ENCODE measurements around the gene RPTOR. TPM values are rescaled to one million over a fixed set of nuclear protein-coding genes. Genes with fewer than 3 reads are reported as not detected.

Gene RPTOR
- polyA plus RNA-seq, 1 donor (not counting 4 experiments of a cell fraction or from before 2014, with no cell fraction given): 4.0 TPM

- no peak for TF ChIP-seq EZH2 (IDR thresholded peaks at IDR 0.05; ENCODE audit: low read length)
- TF ChIP-seq CTCF (optimal IDR thresholded peaks at IDR 0.05 in 1 of 3, IDR thresholded peaks at IDR 0.05 in 1 of 3, conservative IDR thresholded peaks at IDR 0.05 in 1 of 3; ENCODE audit: extremely low read depth in 1 of 3, insufficient read depth in 2 of 3, low read length in 3 of 3): no peak
- H4K20me1 ChIP-seq (ENCODE audit: control insufficient read depth, extremely low read depth, insufficient read depth, low read length): no peaks in the 10 kb centered on the region
- no peaks in the 10 kb centered on the region for H3K9me1 ChIP-seq (ENCODE audit: control insufficient read depth, extremely low read depth, insufficient read depth, low read length)
- H2AFZ ChIP-seq (ENCODE audit: control insufficient read depth, low read length): no peak overlapping the region
- H3K36me3 ChIP-seq (ENCODE audit: control insufficient read depth in 2 of 2, extremely low read depth in 1 of 2, insufficient read depth in 2 of 2, low read length in 2 of 2): peaks cover 3 to 8% of the 10 kb centered on the region in 2 experiments
- no peak for DNase-seq (ENCODE audit: low read depth, low spot score)
- no peaks in the 10 kb centered on the region for H3K27me3 ChIP-seq (ENCODE audit: control insufficient read depth, extremely low read depth, insufficient read depth, low read length)
- H3K27ac ChIP-seq (ENCODE audit: control insufficient read depth, insufficient read depth, low read length): no peak overlapping the region
- dilution Hi-C loops (cut with MboI; ENCODE audit: extremely low pct_ligation_motif_present, low sequenced_read_pairs): no loop called here
- H3K79me2 ChIP-seq (ENCODE audit: control insufficient read depth, insufficient read depth, low read length): no peaks in the 10 kb centered on the region
- H3K9ac ChIP-seq (ENCODE audit: control insufficient read depth, extremely low read depth, insufficient read depth, low read length): no peak overlapping the region
- no peaks in the 10 kb centered on the region for H3K4me1 ChIP-seq (ENCODE audit: control insufficient read depth, extremely low read depth, insufficient read depth, low read length)
- no peak for FAIRE-seq
- no peak overlapping the region for H3K4me2 ChIP-seq (ENCODE audit: control insufficient read depth, extremely low read depth, insufficient read depth, low read depth, low read length)
- no peak overlapping the region for H3K4me3 ChIP-seq (ENCODE audit: control insufficient read depth in 2 of 3, extremely low read depth in 1 of 3, insufficient read depth in 2 of 3, low read depth in 1 of 3, low read length in 3 of 3)
- H3K9me3 ChIP-seq (ENCODE audit: control insufficient read depth, low read depth, low read length): no peaks in the 10 kb centered on the region
Observed at GRCh38 chr17:80769516-80769915, 224.9 kb downstream of the RPTOR start.

- H3K4me2 ChIP-seq (ENCODE audit: control insufficient read depth, extremely low read depth, insufficient read depth, low read depth, low read length): no peak overlapping the region
- H3K4me3 ChIP-seq (ENCODE audit: control insufficient read depth in 2 of 3, extremely low read depth in 1 of 3, insufficient read depth in 2 of 3, low read depth in 1 of 3, low read length in 3 of 3): no peak overlapping the region
- no peaks in the 10 kb centered on the region for H3K9me3 ChIP-seq (ENCODE audit: control insufficient read depth, low read depth, low read length)
- dilution Hi-C loops (cut with MboI; ENCODE audit: extremely low pct_ligation_motif_present, low sequenced_read_pairs): no loop called here
- no peak overlapping the region for H3K9ac ChIP-seq (ENCODE audit: control insufficient read depth, extremely low read depth, insufficient read depth, low read length)
- no peak overlapping the region for H3K27ac ChIP-seq (ENCODE audit: control insufficient read depth, insufficient read depth, low read length)
- H4K20me1 ChIP-seq (ENCODE audit: control insufficient read depth, extremely low read depth, insufficient read depth, low read length): no peaks in the 10 kb centered on the region
- H2AFZ ChIP-seq (ENCODE audit: control insufficient read depth, low read length): no peak overlapping the region
- TF ChIP-seq EZH2 (IDR thresholded peaks at IDR 0.05; ENCODE audit: low read length): no peak
- TF ChIP-seq CTCF (optimal IDR thresholded peaks at IDR 0.05 in 1 of 3, IDR thresholded peaks at IDR 0.05 in 1 of 3, conservative IDR thresholded peaks at IDR 0.05 in 1 of 3; ENCODE audit: extremely low read depth in 1 of 3, insufficient read depth in 2 of 3, low read length in 3 of 3): no peak
- H3K27me3 ChIP-seq (ENCODE audit: control insufficient read depth, extremely low read depth, insufficient read depth, low read length): no peaks in the 10 kb centered on the region
- FAIRE-seq (no peak), DNase-seq (ENCODE audit: low read depth, low spot score) (no peak)
- H3K4me1 ChIP-seq (ENCODE audit: control insufficient read depth, extremely low read depth, insufficient read depth, low read length): no peaks in the 10 kb centered on the region
- peaks cover 3 to 8% of the 10 kb centered on the region in 2 experiments for H3K36me3 ChIP-seq (ENCODE audit: control insufficient read depth in 2 of 2, extremely low read depth in 1 of 2, insufficient read depth in 2 of 2, low read length in 2 of 2)
- no peaks in the 10 kb centered on the region for H3K9me1 ChIP-seq (ENCODE audit: control insufficient read depth, extremely low read depth, insufficient read depth, low read length)
- no peaks in the 10 kb centered on the region for H3K79me2 ChIP-seq (ENCODE audit: control insufficient read depth, insufficient read depth, low read length)
Observed at GRCh38 chr17:80769936-80770625, 225.4 kb downstream of the RPTOR start.

Measured in keratinocyte (primary cell).